Iris pigment epithelial cell (primary cell): ENCODE data around the gene MYO16.
"Not testable (repeated sequence)": the region's sequence is repeated elsewhere in the genome, so short reads cannot be mapped to it uniquely, and the experiment has no call there.

Source experiments
- DNase-seq: peaks from one replicate; pipeline ENCODE4 v3.0.0-alpha.2; 2011; ENCODE audit warnings: low read depth

The MYO16 gene

DNA sequence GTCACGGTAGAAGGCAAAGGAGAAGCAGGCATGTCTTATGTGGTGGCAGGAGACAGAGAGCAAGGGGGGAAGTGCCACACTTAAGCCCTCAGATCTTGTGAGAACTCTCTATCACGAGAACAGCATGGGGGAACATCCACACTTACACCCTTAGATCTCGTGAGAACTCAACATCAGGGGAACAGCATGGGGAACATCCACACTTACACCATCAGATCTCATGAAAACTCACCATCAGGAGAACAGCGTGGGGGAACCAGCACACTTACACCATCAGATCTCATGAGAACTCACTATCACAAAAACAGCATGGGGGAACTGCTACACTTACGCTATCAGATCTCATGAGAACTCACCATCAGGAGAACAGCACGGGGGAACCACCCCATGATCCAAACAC lies 445.0 kb downstream of the MYO16 start:
- DNase-seq: no peak

DNA sequence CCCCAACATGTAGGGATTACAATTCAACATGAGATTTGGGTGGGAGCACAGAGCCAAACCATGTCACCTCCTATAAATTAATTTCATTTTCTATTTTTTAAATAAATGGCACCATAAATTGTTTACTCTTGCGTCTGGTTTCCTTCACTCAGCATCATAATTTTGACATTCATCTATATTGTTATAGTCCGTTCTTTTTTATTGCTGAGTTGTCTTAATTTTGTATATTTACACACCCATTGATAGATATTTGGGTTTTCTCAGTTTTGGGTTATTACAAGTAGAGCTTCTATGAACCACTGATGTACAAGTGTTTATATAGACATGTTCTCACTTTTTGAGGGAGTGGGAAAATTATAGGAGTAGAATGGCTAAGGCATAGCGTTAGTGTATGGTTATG lies 445.4 kb downstream of the MYO16 start:
- DNase-seq: no peak

GRCh38 chr13:109087916-109088623 lies 458.7 kb downstream of the MYO16 start:
- peak; percentile 4 for DNase-seq

- peak; percentile 3 for DNase-seq
These were observed 459.2 kb downstream of the MYO16 start for GRCh38 chr13:109088624-109088917.

DNA sequence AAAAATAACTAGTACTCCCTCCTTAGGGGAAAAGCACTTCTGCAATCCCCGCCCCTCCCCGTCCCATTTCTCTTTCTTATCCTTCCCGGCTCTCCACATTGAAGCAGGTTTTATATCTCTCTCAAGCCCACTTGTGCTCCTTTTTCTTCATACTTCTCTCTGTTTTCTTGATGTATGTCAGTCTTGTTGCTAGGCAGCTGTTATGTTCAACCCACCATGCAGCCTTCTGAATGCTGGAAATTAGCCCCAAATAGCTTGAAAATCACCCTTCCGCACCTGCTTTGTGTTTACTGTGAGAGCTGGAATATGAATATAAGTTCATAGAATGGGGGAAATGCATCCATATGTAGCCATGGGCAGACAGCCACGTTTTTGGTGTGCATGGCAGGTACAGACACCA lies 461.4 kb downstream of the MYO16 start:
- DNase-seq: no peak

DNA sequence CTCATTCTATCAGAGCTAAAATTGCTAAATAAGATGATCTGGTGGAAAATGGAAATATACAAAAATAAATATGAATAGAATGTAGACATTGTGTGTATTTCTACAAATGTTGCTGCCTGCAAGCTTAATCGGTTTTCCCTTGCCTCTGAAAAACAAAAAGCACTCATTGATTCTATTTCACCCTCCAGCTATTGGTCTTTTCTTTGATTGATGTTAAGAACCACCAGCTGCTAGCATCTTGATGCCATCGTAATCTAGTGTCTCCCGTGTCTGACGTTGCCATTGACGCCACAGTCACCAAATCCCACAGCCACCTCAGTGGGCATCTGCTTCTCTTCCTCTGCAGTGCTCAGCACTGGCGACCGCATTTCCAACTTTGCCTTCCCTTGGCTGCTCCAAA lies 461.8 kb downstream of the MYO16 start:
- no peak for DNase-seq

DNA sequence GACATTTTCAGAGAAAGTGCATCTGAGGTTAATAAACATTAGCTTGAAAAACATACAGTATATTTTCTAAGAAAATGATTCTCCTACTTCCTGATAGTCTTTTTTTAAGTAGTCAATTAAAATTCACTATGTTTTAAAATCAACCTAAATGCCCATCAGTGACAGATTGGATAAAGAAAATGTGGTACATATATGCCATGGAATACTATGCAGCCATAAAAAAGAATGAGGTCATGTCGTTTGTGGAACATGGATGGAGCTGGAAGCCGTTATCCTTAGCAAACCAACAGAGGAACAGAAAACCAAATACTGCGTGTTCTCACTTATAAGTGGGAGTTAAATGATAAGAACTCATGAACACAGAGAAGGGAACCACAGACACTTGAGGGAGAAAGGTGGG lies 462.8 kb downstream of the MYO16 start:
- DNase-seq: not testable (repeated sequence)

GRCh38 chr13:109093998-109094397 lies 464.6 kb downstream of the MYO16 start:
- no peak for DNase-seq

DNA sequence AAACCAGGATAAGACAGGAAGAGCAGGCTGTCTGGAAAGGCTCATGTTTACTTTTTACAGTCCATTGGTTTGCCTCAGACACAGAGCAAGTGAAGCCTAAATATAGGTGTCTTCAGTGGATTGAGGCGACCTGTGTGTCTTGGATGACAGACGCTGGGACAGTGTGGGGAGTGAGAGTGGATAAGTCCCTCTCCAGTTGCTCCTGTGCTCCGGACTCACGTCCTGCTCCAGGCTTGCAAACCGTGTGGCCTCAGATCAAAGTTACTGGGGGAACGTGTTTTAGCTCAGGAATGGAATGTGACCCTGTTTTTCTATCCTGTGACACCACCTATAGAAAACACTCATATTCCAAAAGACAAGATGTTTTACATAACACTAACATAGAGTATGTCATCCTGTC lies 465.7 kb downstream of the MYO16 start:
- DNase-seq: no peak

DNA sequence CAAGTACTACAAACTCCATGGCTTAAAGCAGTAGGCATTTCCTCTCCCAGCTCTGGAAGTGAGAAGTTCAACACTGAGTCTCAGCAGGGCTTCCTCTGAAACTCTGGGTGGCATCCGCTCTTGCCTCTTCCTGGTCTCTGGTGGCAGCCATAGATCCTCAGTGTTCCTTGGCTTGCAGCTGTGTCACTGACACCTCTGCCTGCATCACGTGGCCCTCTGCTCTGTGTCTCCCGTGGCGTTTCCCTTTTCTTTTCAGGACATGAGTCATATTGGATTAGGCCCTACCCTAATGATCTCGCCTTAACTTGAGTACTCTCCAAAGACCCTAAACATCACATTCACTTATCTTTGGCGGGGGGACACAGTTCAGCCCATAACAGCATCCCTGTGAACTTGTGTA lies 466.7 kb downstream of the MYO16 start:
- DNase-seq: peak; percentile 7

DNA sequence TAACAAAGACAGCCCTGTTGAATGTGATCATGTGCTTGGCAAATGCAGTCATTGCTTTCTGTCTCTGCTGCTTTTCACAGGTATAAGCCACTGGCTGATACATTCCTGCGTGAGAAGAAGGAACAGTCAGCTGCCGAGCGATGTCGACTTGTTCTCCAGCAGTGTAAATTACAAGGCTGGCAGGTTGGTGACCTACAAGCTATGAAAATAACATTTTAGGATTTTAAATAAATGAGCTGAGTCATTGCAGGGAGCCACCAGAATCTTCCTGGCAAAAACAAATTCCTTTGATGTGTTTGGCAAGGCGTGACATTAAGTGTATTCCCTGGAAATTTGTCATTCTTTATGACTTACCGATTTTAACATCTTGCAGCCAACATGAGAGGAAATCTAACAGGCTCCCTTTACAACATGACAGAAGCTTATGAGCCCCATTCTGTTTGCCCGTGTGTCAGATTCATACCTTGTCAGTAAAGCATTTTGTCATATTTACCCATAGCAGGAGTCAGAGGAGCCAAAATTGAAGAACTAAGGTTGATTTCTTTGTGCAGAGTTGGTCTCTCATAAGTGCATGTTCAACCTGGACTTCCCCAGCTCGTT lies 471.4 kb downstream of the MYO16 start:
- DNase-seq: no peak

GRCh38 chr13:109101550-109102144 lies 472.2 kb downstream of the MYO16 start:
- DNase-seq: no peak

DNA sequence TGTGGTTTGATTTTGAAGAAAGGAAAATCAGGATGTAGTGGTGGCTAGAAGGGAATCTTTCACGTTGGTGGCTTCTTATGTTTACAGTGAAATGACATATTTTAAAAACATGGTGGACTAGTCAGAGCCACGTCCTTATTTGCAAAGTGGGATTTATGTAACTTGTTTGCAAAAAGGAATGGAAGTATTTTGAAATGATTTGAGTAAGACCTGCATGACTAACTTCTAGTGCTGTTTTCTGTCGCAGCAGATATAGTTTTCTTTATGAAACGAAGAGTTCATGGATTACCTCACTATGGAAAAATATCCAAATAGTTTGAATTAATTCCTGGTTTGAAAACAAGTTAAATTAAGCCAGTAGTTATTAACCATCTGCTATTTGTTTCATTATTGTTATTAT lies 476.5 kb downstream of the MYO16 start:
- peak; percentile 58 for DNase-seq

GRCh38 chr13:109110159-109110558 lies 480.7 kb downstream of the MYO16 start:
- DNase-seq: no peak

- DNase-seq: no peak
These were observed 481.7 kb downstream of the MYO16 start for GRCh38 chr13:109111141-109111540.

DNA sequence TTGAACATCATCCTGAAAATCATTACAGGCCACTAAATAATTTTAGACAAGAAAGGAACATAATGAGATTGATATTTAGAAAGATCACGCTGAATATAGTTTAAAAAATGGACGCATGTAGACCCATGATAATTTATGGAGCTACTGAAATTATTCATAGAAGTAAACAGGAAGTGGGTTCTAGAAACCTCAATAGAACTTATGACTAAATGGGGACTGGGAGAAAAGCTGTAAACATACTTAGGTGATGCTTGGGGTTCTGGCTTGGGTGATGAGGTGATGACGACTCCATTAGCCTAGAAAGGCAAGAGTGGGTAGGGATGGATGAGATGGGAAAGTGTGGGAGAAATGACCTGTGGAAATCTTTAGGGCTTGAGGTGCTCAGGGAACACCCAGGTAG lies 484.0 kb downstream of the MYO16 start:
- peak; percentile 48 for DNase-seq

DNA sequence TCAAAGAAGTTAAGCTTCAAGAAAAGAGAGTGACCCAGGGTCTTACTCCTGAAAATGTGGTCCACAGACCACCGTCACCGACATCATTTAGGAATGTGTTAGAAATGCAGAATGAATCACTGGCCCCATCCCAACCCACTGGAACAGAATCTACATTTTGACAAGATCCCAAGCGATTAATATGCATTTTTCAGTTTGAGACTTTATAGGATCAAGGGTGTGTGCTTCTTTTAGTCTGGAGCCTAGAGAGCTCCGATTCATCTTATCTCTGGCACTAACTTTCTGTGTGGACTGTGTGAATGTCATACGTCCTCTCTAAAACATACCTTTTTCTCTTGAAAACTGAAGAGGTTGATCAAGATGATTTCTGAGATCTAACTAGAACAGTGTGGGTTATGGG lies 484.8 kb downstream of the MYO16 start:
- no peak for DNase-seq

DNA sequence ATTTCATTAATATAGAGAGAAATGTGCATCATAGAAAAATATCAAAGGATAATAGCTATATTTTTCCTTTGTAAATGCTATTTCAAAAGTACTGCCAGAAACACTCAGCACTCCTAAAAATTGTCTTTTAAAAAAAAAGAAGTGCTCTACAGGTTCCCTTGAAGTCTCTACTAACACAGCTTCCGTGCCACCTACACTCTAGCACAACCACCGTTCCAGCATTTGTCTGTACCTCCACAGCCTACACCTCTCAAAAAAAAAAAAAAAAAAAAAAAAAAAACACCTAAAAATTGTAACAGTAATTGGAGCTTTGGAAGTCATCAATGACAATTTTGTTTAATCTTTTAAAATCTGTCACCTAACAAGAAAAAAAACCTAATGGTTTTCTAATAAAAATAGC lies 485.6 kb downstream of the MYO16 start:
- no peak for DNase-seq

- DNase-seq: no peak
These were observed 489.1 kb downstream of the MYO16 start for GRCh38 chr13:109118521-109118920.

DNA sequence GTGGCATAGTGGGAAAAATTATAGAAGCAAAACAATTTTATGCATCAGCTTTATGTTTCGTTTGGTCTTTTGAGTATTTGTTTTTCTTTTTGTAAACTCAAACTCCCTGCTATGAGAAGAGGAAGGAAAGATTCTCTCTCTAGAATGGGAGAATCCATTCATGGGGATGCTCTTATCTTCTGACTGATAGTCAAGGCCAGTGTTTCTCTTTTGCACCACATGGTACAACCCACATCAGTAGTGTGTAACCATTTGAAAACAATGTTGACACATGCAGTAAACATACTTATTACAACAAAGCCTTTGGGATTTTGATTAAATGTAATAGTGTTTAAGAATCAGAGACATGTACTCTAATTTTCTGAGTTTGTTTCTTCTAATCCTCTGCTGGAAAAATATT lies 490.5 kb downstream of the MYO16 start:
- DNase-seq: no peak

- DNase-seq: no peak
These were observed 492.4 kb downstream of the MYO16 start for GRCh38 chr13:109121826-109122225.

DNA sequence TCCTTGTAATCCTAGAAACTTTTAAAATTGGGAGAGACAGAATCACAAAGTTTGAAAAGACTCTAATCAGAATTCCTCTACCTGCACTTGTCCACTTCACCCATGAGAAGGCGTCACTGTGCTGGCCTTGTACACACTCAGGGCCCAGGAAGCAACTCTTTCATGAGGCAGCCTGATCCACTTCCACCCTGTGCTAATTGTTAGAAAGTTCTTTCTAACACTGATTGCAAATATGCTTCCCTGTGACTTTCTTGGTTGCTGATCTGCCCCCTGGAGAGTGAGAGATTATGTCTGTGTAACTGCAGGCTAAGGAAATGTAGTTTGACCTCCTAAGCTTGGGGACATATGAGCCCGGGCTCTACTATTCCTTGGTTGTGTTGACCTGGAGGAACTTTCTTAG lies 494.6 kb downstream of the MYO16 start:
- no peak for DNase-seq

DNA sequence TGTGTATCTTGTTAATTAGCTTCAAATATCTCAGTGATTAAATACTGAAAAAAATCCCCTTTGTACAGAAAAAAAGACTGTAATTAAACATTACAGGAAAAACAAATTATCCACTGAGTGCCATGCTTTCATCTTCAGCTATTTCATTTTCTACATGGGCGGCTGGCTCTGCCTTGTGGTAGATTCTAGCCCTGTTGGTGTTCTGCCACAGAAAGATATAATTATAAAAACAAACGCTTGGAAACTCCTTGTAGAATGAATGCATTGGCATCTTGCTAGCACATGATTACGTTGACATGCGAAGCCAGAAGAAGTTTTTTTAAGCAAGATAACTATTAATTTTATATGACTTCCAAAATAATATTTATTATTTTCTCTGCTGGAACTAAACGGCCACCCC lies 496.8 kb downstream of the MYO16 start:
- no peak for DNase-seq
